Measurements from ENCODE around the gene PRKCE. TPM values are rescaled to one million over a fixed set of nuclear protein-coding genes. Genes with fewer than 3 reads are reported as not detected.

PRKCE gene
- total RNA-seq, 6 experiments from 2014 or later = 5.2 to 18.8 (median 11.0) TPM

GRCh38 chr2:45973426-45973825 is 322.0 kb downstream of the PRKCE start:
- Histone ChIP-seq H3K4me3 (no peak overlapping the region), H3K27me3 (no peaks in the 10 kb centered on the region), H3K27ac (no peak overlapping the region), H3K4me1 (peaks cover 0 to 12% (median 0%) of the 10 kb centered on the region in 4 donors), H3K9me3 (no peaks in the 10 kb centered on the region), H3K36me3 (no peaks in the 10 kb centered on the region)
- ATAC-seq (peak in 1 of 4 donors; percentile 30), DNase-seq (no peak)
- WGBS (ENCODE audit: insufficient coverage, low coverage, low lambda C conversion rate, missing lambda C conversion rate) = 39% methylated on average over 4 of the region's 4 CpGs
- no peak for TF ChIP-seq POLR2A (IDR thresholded peaks at IDR 0.05)
- TF ChIP-seq, protein P1, sequence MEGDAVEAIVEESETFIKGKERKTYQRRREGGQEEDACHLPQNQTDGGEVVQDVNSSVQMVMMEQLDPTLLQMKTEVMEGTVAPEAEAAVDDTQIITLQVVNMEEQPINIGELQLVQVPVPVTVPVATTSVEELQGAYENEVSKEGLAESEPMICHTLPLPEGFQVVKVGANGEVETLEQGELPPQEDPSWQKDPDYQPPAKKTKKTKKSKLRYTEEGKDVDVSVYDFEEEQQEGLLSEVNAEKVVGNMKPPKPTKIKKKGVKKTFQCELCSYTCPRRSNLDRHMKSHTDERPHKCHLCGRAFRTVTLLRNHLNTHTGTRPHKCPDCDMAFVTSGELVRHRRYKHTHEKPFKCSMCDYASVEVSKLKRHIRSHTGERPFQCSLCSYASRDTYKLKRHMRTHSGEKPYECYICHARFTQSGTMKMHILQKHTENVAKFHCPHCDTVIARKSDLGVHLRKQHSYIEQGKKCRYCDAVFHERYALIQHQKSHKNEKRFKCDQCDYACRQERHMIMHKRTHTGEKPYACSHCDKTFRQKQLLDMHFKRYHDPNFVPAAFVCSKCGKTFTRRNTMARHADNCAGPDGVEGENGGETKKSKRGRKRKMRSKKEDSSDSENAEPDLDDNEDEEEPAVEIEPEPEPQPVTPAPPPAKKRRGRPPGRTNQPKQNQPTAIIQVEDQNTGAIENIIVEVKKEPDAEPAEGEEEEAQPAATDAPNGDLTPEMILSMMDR (IDR thresholded peaks at IDR 0.05) = no peak
- intact Hi-C loops (cut with DNase I) = no loop called here

DNA sequence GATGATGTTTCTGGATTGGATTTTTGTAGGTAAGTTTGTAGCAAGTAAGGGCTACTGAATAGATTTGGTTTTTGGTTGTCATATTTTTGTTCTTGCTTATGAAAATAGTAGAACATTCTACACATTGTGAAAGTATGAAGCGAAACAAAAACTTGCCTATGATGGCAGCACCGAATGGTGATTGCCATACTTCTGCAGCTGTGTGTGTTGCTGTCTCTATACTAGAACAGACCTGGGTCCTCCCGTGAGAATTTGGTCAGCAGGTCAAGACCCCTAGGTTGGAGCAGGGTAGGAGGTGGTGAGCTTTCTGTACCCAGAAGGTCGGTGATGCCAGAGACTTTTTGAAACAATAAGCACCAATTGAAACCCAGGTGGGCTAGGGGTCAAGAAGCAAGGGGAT is 322.6 kb downstream of the PRKCE start:
- ATAC-seq = no peak
- H3K36me3 ChIP-seq = no peaks in the 10 kb centered on the region
- TF ChIP-seq, protein P1 (IDR thresholded peaks at IDR 0.05) = no peak
- no peak for TF ChIP-seq POLR2A (IDR thresholded peaks at IDR 0.05)
- no peak overlapping the region for H3K27ac ChIP-seq
- DNase-seq = no peak
- no peak overlapping the region for H3K4me3 ChIP-seq
- H3K27me3 ChIP-seq = no peaks in the 10 kb centered on the region
- intact Hi-C loops (cut with DNase I) = no loop called here
- peaks cover 0 to 8% (median 0%) of the 10 kb centered on the region in 4 donors for H3K4me1 ChIP-seq
- H3K9me3 ChIP-seq = no peaks in the 10 kb centered on the region
- WGBS (ENCODE audit: insufficient coverage, low coverage, low lambda C conversion rate, missing lambda C conversion rate) = 87% methylated on average over 3 of the region's 4 CpGs

DNA sequence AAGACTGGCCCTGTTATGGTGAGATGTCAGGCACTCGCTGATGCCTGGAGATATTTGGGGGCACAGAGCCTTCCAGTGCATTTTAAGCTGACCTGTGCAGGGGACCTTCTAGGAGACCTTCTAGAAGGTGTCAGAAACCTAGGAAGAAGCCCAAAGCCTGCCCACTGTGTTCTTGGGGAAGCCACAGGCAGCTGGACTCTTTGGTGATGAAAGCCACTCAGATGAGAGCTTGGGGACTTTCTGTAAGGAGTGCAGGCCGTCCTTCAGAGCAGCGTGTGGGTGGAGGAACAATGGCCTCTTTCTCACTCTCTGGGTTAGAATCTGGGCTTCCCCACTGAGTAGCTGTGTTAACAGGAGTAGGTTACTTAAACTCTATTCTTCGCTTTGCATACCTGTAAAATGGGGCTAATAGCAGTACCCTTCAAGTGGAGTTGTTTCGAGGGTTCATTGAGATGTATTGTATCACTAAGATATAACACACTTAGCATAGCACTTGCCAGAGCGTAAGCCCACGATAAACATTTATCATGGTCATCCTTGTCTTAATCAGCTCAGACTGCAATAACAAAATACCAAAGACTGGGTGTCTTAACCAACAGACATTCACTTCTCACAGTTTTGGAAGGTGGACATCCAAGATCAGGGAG is 323.4 kb downstream of the PRKCE start:
- H3K4me3 ChIP-seq = no peak overlapping the region
- TF ChIP-seq, protein P1 (IDR thresholded peaks at IDR 0.05) = no peak
- TF ChIP-seq POLR2A (IDR thresholded peaks at IDR 0.05) = no peak
- intact Hi-C loops (cut with DNase I) = no loop called here
- H3K4me1 ChIP-seq = no peaks in the 10 kb centered on the region
- 84% methylated on average over 5 of the region's 7 CpGs for WGBS (ENCODE audit: insufficient coverage, low coverage, low lambda C conversion rate, missing lambda C conversion rate)
- H3K36me3 ChIP-seq = no peaks in the 10 kb centered on the region
- DNase-seq = no peak
- no peaks in the 10 kb centered on the region for H3K9me3 ChIP-seq
- ATAC-seq = no peak
- no peaks in the 10 kb centered on the region for H3K27me3 ChIP-seq
- H3K27ac ChIP-seq = no peak overlapping the region

DNA sequence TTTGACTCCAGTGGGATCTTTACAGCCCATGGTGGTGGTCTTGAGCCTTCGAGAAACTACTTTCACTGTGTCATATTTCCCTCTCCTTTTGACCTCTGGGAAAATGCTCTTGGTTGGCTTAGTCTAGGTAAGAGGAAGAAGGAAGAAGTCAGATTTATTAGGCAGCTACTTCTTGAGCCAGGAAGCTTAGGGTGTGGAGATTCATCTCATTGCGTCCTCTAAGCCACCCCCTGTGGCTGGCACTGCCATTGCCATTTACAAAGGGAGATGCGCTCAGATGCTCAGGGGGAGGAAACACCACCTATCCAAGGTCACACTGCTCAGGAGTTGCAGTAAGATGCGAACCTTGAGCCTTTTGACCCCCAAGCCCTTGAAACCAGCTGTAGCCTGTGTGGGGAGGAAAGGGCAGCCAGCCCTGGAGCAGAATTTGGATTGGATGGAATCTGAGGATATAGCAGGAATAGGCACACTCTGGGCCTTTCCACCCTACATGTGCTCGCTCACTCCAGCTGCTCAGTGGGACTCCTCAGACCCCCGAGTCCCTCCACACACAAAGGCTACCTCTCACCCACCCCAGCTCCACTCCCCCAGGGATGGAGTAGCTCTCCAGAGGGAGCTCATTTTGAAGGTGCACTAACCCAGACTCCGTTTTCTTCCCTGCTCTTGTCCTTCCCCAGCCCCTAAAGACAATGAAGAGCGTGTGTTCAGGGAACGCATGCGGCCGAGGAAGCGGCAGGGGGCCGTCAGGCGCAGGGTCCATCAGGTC is 324.5 kb downstream of the PRKCE start:
- no peaks in the 10 kb centered on the region for H3K27me3 ChIP-seq
- no peak overlapping the region for H3K27ac ChIP-seq
- ATAC-seq (no peak), DNase-seq (no peak)
- no peaks in the 10 kb centered on the region for H3K9me3 ChIP-seq
- no peaks in the 10 kb centered on the region for H3K4me1 ChIP-seq
- no peak for TF ChIP-seq POLR2A (IDR thresholded peaks at IDR 0.05)
- TF ChIP-seq, protein P1 (IDR thresholded peaks at IDR 0.05) = no peak
- no peak overlapping the region for H3K4me3 ChIP-seq
- intact Hi-C loops (cut with DNase I) = no loop called here
- WGBS (ENCODE audit: insufficient coverage, low coverage, low lambda C conversion rate, missing lambda C conversion rate) = 63% methylated on average over 5 of the region's 14 CpGs
- no peaks in the 10 kb centered on the region for H3K36me3 ChIP-seq
